Neural progenitor cell (in vitro differentiated cells): ENCODE results near the gene MISP3.

Experiments
- EZH2 ChIP-seq: fragments of 200-600 bp; sonication (generic); IDR thresholded peaks from 2 replicates; pipeline ENCODE4 v1.6.1; 2017; ENCODE audit warnings: antibody characterized with exemption, mild to moderate bottlenecking, moderate library complexity
- EZH2phosphoT487 ChIP-seq: fragments of 200-600 bp; sonication (generic); IDR thresholded peaks from 2 replicates; pipeline ENCODE4 v1.6.1; 2017; ENCODE audit warnings: antibody characterized with exemption
- TF ChIP-seq, protein P1 (sequence below): fragments of 200-600 bp; sonication (generic); IDR thresholded peaks from 2 replicates; pipeline ENCODE4 v1.5.1; 2017; ENCODE audit warnings: antibody characterized with exemption, mild to moderate bottlenecking

DNA sequence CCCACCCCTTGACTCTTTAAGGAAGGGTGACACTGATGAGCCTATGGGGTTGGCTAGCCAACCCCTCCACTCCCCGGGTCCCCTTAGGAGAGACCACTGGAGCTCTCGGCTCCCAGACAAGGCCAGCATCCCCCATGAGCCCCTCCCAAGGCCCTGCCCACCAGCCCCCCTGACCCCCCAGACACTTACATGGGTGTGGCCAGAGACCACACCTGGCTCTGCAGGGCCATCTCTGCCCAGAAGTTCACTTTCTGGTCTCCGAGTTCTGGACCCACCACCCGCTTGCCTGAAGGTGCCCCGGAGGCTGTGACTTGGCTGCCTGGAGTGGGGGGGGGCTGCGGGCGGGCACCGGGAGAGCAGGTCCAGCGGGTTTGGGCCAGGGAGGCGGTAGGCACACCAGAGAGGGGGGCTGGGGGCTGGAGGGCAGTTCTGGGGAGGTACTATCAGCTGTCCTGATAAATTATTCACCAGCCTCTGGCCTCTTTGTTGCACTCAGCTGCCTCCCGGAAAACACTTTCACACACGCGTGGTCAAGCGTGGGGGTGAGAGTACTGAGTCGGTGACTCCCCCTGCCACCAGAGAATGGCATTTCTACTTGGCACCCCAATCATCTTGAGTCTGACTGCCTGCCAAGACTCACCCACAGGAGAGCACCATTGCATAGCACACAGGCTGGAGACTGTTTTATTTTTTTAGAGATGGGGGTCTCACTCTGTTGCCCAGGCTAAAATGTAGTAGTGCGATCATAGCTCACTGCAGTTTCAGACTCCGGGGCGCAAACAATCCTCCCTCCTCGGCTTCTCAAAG lies 10.6 kb upstream of the MISP3 start, which contains the start of gene PALM3:
- TF ChIP-seq, protein P1, sequence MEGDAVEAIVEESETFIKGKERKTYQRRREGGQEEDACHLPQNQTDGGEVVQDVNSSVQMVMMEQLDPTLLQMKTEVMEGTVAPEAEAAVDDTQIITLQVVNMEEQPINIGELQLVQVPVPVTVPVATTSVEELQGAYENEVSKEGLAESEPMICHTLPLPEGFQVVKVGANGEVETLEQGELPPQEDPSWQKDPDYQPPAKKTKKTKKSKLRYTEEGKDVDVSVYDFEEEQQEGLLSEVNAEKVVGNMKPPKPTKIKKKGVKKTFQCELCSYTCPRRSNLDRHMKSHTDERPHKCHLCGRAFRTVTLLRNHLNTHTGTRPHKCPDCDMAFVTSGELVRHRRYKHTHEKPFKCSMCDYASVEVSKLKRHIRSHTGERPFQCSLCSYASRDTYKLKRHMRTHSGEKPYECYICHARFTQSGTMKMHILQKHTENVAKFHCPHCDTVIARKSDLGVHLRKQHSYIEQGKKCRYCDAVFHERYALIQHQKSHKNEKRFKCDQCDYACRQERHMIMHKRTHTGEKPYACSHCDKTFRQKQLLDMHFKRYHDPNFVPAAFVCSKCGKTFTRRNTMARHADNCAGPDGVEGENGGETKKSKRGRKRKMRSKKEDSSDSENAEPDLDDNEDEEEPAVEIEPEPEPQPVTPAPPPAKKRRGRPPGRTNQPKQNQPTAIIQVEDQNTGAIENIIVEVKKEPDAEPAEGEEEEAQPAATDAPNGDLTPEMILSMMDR, result no peak
- TF ChIP-seq EZH2, result no peak
- no peak for TF ChIP-seq EZH2phosphoT487
